Neutrophil (primary cell): Measurements from ENCODE around the gene RIMBP2.
"Not testable (repeated sequence)": the region's sequence is repeated elsewhere in the genome, so short reads cannot be mapped to it uniquely, and the experiment has no call there.

ENCODE experiments used
- H3K27ac ChIP-seq: fragments of 200-600 bp; sonication (generic); 2 replicates; pipeline ENCODE4 v1.5.1; 2016; ENCODE audit warnings: mild to moderate bottlenecking, moderate library complexity
- H3K27me3 ChIP-seq: fragments of 200-600 bp; sonication (generic); 2 replicates; pipeline ENCODE4 v1.6.0; 2016; ENCODE audit warnings: mild to moderate bottlenecking
- H3K36me3 ChIP-seq: fragments of 200-600 bp; sonication (generic); 2 replicates; pipeline ENCODE4 v1.5.1; 2017
- H3K4me1 ChIP-seq, 2 experiments: fragments of 200-600 bp in 1 of 2; sonication (generic) in 1 of 2; 1 replicate in 1 of 2; 2 replicates in 1 of 2; pipeline versions ENCODE4 v1.5.1 to v1.6.1; 2013 to 2016; ENCODE audit warnings: low read depth in 1 of 2, low read length in 1 of 2, mild to moderate bottlenecking in 1 of 2, moderate library complexity in 1 of 2; ENCODE audit not compliant: control insufficient read depth in 1 of 2, insufficient read depth in 1 of 2
- H3K4me3 ChIP-seq, 2 experiments: fragments of 200-600 bp in 1 of 2; sonication (generic) in 1 of 2; 1 replicate in 1 of 2; 2 replicates in 1 of 2; pipeline ENCODE4 v1.5.1; 2013 to 2016; ENCODE audit warnings: low read depth in 1 of 2, low read length in 1 of 2, mild to moderate bottlenecking in 1 of 2, moderate library complexity in 1 of 2
- H3K9me3 ChIP-seq: fragments of 200-600 bp; sonication (generic); 2 replicates; pipeline ENCODE4 v1.5.1; 2016
- CTCF ChIP-seq: fragments of 200-600 bp; sonication (generic); IDR thresholded peaks from 2 replicates; pipeline ENCODE4 v1.5.1; 2016; ENCODE audit warnings: antibody characterized with exemption

Gene RIMBP2

GRCh38 chr12:130590685-130591084 is 125.4 kb downstream of the RIMBP2 start:
- no peak overlapping the region for H3K27ac ChIP-seq
- H3K4me3 ChIP-seq: no peak overlapping the region
- H3K9me3 ChIP-seq: no peaks in the 10 kb centered on the region
- no peak for TF ChIP-seq CTCF
- H3K4me1 ChIP-seq: no peaks in the 10 kb centered on the region
- no peaks in the 10 kb centered on the region for H3K27me3 ChIP-seq
- no peaks in the 10 kb centered on the region for H3K36me3 ChIP-seq

DNA sequence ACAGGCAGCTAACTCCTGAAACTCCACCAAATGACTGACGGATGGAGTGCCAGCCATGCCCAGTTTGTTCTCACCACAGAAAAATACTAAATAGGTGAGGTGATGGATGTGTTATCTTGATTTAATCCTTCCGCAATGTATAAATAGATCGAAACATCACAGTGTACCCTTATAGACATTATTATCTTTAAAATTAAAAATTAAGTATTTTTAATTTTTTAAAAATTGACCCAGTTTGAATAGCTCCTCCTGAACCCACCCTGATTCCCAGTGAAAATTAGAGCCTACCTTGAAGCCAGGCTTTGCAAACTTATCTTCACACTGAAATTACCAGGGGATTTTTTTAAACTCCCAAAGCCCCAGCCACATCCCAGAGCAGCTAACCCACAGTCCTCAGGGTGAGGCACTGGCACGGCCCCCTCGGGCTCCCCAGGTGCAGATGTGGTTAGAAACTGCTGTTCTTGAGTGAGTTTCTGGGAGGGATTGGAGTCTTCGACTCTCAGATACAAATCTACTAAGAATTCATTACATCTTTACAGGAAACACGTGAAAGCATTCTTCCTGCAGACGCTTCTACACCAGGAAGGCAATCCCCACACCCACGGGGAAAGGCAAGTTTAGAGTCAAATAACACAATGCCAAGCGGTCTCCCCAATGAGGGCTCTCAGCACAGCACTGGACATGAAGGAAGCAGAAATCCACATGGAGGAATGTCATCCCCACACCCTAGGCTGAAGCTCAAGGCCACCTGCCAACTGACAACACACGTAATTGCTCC is 126.4 kb downstream of the RIMBP2 start:
- H3K9me3 ChIP-seq: no peaks in the 10 kb centered on the region
- no peaks in the 10 kb centered on the region for H3K36me3 ChIP-seq
- no peak overlapping the region for H3K27ac ChIP-seq
- TF ChIP-seq CTCF: no peak
- no peaks in the 10 kb centered on the region for H3K27me3 ChIP-seq
- H3K4me1 ChIP-seq: no peaks in the 10 kb centered on the region
- H3K4me3 ChIP-seq: no peak overlapping the region

- Histone ChIP-seq H3K9me3 (peaks cover under 1% of the 10 kb centered on the region), H3K27ac (no peak overlapping the region), H3K36me3 (no peaks in the 10 kb centered on the region), H3K27me3 (no peaks in the 10 kb centered on the region), H3K4me1 (no peaks in the 10 kb centered on the region), H3K4me3 (no peak overlapping the region)
- no peak for TF ChIP-seq CTCF
These were observed 127.2 kb downstream of the RIMBP2 start for GRCh38 chr12:130588696-130589539.

DNA sequence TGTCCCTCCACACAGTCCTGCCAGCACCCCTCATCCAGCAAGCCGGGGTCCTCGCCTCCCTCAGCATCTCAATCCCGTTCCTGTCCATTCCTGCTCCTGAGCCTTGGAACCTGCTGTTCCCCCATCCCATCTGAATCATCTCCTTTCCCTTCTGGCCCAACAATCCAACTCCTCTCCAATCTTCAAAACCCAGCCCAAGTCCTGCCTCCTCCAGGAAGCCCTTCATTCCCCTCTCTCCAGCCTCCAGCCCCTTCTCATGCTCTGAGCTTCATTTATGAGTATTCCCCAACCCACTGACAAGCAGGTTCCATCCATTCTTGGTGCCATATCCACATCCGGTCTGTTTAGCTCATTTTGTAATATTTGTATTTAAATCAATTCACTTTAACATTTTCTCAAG is 128.1 kb downstream of the RIMBP2 start:
- Histone ChIP-seq H3K9me3 (peaks cover 3% of the 10 kb centered on the region), H3K4me1 (no peaks in the 10 kb centered on the region), H3K4me3 (no peak overlapping the region), H3K27me3 (no peaks in the 10 kb centered on the region), H3K27ac (no peak overlapping the region), H3K36me3 (no peaks in the 10 kb centered on the region)
- no peak for TF ChIP-seq CTCF

DNA sequence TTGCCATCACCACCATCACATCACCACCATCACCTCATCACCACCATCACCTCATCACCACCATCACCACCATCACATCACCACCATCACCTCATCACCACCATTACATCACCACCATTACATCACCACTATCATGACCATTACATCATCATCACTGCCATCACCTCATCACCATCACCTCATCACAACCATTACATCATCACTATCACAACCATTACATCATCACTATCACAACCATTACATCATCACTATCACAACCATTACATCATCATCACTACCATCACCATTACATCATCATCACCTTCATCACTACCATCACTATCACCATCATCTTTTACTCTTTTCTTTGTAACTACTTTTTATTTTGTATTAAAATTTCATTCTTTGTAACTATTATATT is 131.6 kb downstream of the RIMBP2 start:
- H3K9me3 ChIP-seq, H3K27me3 ChIP-seq, H3K36me3 ChIP-seq, H3K27ac ChIP-seq, H3K4me1 ChIP-seq, H3K4me3 ChIP-seq: not testable (repeated sequence)

- TF ChIP-seq CTCF: no peak
- H3K36me3 ChIP-seq: no peaks in the 10 kb centered on the region
- no peak overlapping the region for H3K27ac ChIP-seq
- no peaks in the 10 kb centered on the region for H3K27me3 ChIP-seq
- H3K4me3 ChIP-seq: no peak overlapping the region
- H3K9me3 ChIP-seq: peaks cover 3% of the 10 kb centered on the region
- H3K4me1 ChIP-seq: no peaks in the 10 kb centered on the region
These were observed 132.3 kb downstream of the RIMBP2 start for GRCh38 chr12:130583800-130584199.
